Right kidney (tissue), 1 donor: ENCODE results near the gene TC2N.
"Not testable (repeated sequence)": the region's sequence is repeated elsewhere in the genome, so short reads cannot be mapped to it uniquely, and the experiment has no call there.

Experiments used
- DNase-seq: peaks from one replicate; pipeline ENCODE4 v3.0.0-alpha.2; 2016

TC2N gene

GRCh38 chr14:91753501-91754128, 113.7 kb downstream of the TC2N start:
- DNase-seq = no peak

- no peak for DNase-seq
Observed at GRCh38 chr14:91752961-91753360, 114.4 kb downstream of the TC2N start.

- no peak for DNase-seq
Observed at GRCh38 chr14:91751719-91752118, 115.6 kb downstream of the TC2N start.

DNA sequence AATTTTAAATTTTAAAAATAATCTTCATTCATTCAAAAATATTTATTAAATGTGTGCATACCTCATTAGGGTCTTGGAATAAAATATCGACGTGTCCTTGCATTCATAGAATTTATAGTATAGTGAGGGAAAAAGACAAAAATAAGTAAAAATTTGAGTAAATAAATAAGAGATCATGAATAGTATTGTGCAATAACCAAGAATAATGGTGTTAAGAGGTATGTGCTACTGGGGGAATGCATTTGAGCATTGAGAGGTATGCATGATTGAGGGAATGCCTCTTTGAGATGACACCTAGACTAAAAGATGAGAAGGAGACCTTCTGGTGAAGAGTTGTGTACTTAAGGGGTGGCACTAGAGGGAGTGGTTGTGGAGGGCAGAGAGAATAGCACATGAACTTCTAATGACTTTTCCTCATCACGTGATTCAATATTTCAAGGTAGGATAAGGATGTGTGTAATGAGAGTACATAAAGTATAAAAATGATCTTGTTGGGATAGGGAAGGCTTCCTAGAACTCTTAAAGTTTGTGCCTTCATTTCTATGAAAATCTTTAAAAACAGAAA, 116.6 kb downstream of the TC2N start:
- no peak for DNase-seq

GRCh38 chr14:91749868-91750267, 117.5 kb downstream of the TC2N start:
- no peak for DNase-seq

DNA sequence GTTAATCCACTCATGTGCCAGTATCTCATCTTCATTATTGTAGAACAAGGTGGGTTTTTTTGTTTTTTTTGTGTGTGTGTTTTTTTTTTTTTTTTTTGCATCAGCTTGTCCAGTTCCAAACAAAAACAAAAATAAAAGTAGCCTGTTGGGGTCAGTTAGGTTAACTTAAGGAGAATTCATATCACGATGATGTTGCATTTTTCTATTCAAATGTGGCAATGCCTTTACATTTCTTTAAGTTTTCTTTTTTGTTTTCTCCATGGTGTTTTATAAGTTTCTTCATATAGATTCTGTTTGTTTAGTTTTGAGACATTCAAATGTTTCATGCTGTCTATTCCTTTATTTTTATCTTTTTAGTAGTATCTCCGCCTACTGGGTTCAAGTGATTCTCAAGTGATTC, 119.3 kb downstream of the TC2N start:
- no peak for DNase-seq

DNA sequence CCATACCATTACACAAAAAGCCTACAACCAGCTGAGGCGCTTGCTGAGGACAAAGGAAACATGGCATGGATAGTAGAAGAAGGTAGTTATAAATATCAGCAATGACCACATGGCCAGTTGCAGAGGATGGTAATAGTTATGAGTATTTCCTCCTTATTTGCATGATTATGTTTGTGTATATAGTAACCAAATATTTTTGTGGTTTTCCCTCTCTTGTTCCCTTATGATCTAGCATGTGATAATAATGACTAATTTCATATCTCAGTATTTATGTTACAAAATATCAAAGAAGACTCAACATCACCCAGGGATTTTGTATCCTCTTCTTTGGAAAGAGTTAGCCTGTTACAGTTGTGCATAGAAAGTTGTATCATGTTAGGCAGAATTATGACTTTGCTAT, 122.0 kb downstream of the TC2N start:
- no peak for DNase-seq

DNA sequence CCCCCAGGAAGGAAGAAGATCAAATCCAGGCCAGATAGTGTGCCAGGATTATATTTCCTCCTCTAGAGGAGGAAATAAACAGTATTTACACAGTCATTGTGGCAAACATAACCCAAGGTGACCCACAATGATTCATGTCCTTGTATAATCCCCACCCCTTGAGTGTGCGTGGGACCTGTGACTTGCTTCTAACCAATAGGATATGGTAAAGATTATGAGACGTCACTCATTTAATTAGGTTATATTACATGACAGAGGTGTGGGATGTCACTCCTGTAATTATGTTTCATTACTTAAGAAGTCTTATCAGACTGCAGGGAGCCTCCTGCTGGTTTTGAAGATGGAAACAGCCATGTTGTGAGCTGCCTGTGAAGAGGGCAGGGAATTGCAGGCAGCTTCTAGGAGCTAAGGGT, 123.3 kb downstream of the TC2N start:
- no peak for DNase-seq

DNA sequence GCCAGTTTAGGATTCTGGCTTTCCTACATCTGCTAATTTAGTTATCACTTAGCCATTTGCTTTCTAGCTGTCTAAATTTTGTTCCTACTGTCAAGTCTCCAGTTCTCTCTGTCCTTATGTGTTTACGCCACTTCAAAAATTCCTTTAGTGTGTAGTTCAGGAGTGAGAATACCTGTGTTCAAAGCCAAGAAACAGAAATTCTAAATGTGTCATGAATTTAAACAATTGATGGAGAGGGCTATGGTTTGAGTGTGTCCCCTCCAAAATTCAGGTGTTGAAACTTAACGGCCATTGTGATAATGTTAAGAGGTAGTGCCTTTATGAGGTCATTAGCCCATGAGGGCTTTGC, 124.1 kb downstream of the TC2N start:
- no peak for DNase-seq

DNA sequence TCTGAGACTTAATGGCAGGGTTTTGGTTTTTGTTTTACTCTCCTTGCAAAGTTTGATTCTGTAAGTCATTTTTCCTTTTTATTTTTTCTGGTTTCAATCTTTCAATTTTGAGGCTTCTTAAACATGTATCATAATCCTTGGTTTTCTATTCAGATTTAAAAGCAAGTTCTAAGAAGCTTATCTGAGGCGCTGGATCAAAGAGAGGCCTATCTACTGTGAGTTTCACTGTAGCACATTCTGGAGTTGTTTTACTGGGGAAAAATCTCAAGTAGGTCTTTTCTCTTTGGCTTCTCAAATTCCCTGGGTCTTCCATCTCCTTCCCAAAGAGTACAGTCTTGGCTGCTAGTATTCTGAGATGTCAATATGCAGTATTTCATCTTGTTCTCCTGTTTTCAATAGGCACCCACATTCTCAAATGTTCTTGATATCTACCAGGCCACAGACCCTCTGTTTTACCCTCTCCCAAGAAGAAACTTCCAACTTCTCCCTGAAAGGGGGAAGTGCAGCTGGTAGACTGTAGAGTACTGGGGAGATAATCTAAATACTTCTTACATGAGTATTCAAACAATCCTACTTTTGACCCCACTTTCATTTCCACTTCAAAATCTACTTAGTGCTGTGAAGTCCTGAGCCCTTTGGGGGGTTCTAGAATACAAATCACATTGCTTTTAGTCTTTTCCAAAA, 124.6 kb downstream of the TC2N start:
- DNase-seq = no peak

DNA sequence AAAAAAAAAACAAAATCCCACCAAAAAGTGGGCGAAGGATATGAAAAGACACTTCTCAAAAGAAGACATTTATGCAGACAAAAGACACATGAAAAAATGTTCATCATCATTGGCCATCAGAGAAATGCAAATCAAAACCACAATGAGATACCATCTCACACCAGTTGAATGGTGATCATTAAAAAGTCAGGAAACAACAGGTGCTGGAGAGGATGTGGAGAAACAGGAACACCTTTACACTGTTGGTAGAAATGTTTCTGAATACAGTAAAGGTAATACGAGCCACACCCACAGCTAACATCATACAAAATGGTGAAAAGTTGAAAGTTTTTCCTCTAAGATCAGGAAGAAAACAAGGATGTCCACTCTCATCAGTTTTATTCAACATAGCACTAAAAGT, 127.5 kb downstream of the TC2N start:
- not testable (repeated sequence) for DNase-seq

- no peak for DNase-seq
Observed at GRCh38 chr14:91737619-91738018, 129.7 kb downstream of the TC2N start.

GRCh38 chr14:91732859-91733477, 134.4 kb downstream of the TC2N start:
- DNase-seq = no peak

- no peak for DNase-seq
Observed at GRCh38 chr14:91732439-91732838, 134.9 kb downstream of the TC2N start.

- DNase-seq = no peak
Observed at GRCh38 chr14:91731986-91732385, 135.3 kb downstream of the TC2N start, which contains the start of gene CATSPERB. Gene CATSPERB, minus strand, starts transcription at chr14:91732086. Its CDS starts 2,607 bp downstream, at chr14:91729479.

DNA sequence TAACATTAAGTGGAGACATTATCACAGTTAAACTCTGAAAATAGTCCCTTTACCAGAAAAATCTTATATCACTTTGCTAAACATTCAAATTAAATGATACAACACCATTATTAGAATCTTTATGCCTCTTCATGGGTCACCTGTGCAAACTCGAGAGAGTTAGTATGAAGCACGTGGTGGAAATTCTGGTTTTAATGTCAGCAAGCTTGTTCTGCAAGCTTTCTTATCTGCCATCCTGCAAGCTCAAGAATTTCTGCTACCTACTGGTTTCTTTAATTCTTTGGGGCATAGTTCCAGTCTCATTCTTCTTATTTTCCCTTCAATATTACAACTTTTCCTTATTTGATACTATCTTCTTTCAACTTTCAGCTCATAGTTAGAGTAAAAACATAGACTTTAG, 136.3 kb downstream of the TC2N start:
- no peak for DNase-seq

- DNase-seq = no peak
Observed at GRCh38 chr14:91729756-91730155, 137.6 kb downstream of the TC2N start.
